T-helper 1 cell treated with Interleukin-12 subunit alpha and Interleukin-12 subunit beta and Interleukin-4 antibody, amounts not matched to agents 30 ng/mL and 1 ng/mL, for 36 hours (primary cell): ENCODE results near the gene OR14I1. TPM values are rescaled to one million over a fixed set of nuclear protein-coding genes. Genes with fewer than 3 reads are reported as not detected.

Experiments
- intact Hi-C: fragments of 100-400 bp; cut with micrococcal nuclease; formaldehyde crosslinking; loops from one replicate; pipeline ENCODE4 v1.15.1; 2024
- total RNA-seq: library from RNA; stranded (reverse); gene quantifications from 2 replicates; pipeline ENCODE4 v1.2.3, GENCODE V29; 2022

OR14I1 gene
- not detected in 2 replicates for total RNA-seq

- intact Hi-C loops: no loop called here
Observed at GRCh38 chr1:248702714-248703113, at the start of gene OR14I1. Gene OR14I1, minus strand, starts transcription at chr1:248702766.

GRCh38 chr1:248751635-248752034, 49.1 kb upstream of the OR14I1 start:
- intact Hi-C loops: no loop called here

- intact Hi-C loops: no loop called here
Observed at GRCh38 chr1:248751142-248751541, 48.6 kb upstream of the OR14I1 start.

GRCh38 chr1:248750496-248750895, 47.9 kb upstream of the OR14I1 start:
- intact Hi-C loops: no loop called here

GRCh38 chr1:248748211-248748610, 45.6 kb upstream of the OR14I1 start:
- intact Hi-C loops: no loop called here

- intact Hi-C loops: no loop called here
Observed at GRCh38 chr1:248740876-248741275, 38.3 kb upstream of the OR14I1 start.

GRCh38 chr1:248739572-248740205, 37.1 kb upstream of the OR14I1 start:
- intact Hi-C loops: no loop called here

GRCh38 chr1:248737457-248737856, 34.9 kb upstream of the OR14I1 start:
- intact Hi-C loops: no loop called here

GRCh38 chr1:248736977-248737376, 34.4 kb upstream of the OR14I1 start:
- intact Hi-C loops: no loop called here

GRCh38 chr1:248733566-248733965, 31.0 kb upstream of the OR14I1 start:
- intact Hi-C loops: no loop called here

- intact Hi-C loops: no loop called here
Observed at GRCh38 chr1:248730507-248731335, 28.2 kb upstream of the OR14I1 start.

GRCh38 chr1:248714248-248714647, 11.7 kb upstream of the OR14I1 start:
- intact Hi-C loops: no loop called here

- intact Hi-C loops: no loop called here
Observed at GRCh38 chr1:248710305-248710900, 7.8 kb upstream of the OR14I1 start.

GRCh38 chr1:248704606-248705005, 2.0 kb upstream of the OR14I1 start:
- intact Hi-C loops: no loop called here

- intact Hi-C loops: no loop called here
Observed at GRCh38 chr1:248703674-248704073, 1.1 kb upstream of the OR14I1 start.

GRCh38 chr1:248699099-248699498, 3.5 kb downstream of the OR14I1 start:
- intact Hi-C loops: no loop called here

- intact Hi-C loops: no loop called here
Observed at GRCh38 chr1:248697907-248698306, 4.7 kb downstream of the OR14I1 start.

GRCh38 chr1:248696774-248697173, 5.8 kb downstream of the OR14I1 start:
- intact Hi-C loops: no loop called here

- intact Hi-C loops: no loop called here
Observed at GRCh38 chr1:248696261-248696660, 6.3 kb downstream of the OR14I1 start.

- intact Hi-C loops: no loop called here
Observed at GRCh38 chr1:248695451-248696132, 7.0 kb downstream of the OR14I1 start.

GRCh38 chr1:248691567-248692155, 10.9 kb downstream of the OR14I1 start:
- intact Hi-C loops: no loop called here
